Stimulated activated naive CD8-positive, alpha-beta T cell treated with anti-CD3 and anti-CD28 coated beads, Interleukin-15, Interleukin-2, amounts not matched to agents 100 U/mL and 50 U/mL, for 24 hours (primary cell): ENCODE measurements around the gene LIAS.
"Not testable (repeated sequence)": the region's sequence is repeated elsewhere in the genome, so short reads cannot be mapped to it uniquely, and the experiment has no call there.

Source experiments
- ATAC-seq: fragments of 150-1000 bp; cut with Tn5 transposase; one replicate; pipeline ENCODE4 v1.10.0; 2021
- DNase-seq: peaks from one replicate; pipeline ENCODE4 v3.0.0; 2021

LIAS gene

DNA sequence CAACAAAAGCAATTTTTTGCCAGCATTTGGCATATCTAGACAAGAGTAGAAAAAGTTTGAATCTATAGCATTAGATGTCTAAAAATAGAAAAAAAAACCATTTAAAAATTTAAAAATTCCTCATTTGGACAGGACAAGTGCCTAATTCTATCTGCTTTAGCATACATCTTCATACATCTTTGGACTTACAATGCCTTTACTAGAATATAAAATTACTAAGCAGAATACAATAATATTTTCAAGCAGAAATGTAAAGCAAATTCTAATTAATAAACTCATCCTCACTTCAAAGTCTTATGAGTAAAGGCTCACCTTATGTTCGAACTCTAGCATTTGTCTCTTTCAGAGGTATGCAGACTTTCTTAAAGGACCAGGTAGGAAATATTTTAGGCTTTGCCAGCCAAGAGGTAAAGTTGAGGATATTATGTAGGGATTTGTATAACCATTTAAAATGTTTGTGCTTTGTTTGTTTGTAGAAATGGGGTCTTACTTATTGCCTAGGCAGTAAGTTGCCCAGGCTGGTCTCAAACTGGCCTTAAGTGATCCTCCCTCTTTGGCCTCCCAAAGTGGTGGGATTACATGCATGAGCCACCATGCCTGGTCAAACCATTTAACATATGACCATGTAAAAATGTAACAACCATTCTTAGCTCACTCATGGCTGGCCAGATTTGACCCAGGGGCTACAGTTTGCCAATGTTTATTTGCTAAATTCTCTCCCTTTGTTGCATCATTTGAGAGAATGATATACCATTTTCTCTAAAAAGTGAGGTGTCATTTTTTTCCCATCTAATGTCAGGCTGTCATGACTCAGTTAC, 39.3 kb downstream of the LIAS start:
- DNase-seq = no peak
- ATAC-seq = no peak

DNA sequence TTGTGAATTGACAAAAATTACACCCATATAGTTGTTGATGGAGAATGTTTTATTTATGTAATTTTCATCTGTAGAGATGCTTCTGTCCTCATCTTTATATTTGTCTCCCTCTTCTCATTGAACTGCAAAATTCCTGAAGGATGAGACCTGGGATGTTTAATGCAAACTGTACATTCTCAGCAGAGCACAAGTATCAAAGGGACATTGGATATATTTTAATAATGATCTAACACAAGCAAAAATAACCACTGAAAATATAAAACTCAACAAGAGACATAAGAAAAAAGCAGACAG, 39.8 kb downstream of the LIAS start:
- DNase-seq (no peak), ATAC-seq (no peak)

DNA sequence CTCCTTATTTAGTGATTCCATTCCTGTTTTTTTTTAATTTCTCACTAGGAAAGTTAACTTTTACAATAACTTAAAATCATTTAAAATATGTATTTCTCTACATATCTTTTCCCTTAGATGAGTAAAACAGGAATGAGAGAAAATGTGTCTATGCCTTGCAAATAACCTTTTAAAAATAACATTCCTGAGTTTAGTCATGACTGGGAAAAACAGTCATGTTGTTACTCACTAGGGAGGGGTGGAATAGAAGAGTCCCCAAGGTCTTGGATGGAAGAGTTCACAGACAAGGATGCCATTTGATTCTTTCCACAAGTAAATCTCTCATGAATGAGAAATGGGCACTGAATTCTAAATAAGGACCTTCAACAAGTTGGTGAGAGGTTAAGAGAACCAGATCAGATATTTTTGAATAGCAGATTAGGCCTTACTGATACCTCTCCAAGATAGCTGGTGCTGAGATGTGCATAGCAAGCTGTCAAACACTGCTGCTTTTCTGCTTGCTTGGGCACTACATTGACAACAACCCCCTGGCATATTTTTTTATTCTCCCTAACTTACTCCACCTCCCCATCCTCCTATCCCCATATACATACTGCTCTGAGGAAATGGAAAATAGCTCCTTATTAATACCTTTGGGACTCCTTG, 43.3 kb downstream of the LIAS start:
- ATAC-seq (no peak), DNase-seq (no peak)

DNA sequence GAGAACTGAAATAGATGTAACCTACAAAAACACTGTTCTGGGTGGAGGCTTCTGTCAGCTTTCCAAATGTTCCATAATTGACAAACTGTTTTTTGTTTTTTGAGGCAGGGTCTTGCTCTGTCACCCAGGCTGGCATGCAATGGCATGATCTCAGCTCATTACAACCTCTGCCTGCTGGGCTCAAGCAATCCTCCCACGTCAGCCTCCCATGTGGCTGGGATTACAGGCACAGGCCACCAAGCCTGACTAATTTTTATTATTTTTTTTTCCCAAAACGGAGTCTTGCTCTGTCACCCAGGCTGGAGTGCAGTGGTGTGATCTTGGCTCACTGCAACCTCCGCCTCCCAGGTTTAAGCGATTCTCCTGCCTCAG, 43.8 kb downstream of the LIAS start:
- DNase-seq, ATAC-seq: not testable (repeated sequence)

DNA sequence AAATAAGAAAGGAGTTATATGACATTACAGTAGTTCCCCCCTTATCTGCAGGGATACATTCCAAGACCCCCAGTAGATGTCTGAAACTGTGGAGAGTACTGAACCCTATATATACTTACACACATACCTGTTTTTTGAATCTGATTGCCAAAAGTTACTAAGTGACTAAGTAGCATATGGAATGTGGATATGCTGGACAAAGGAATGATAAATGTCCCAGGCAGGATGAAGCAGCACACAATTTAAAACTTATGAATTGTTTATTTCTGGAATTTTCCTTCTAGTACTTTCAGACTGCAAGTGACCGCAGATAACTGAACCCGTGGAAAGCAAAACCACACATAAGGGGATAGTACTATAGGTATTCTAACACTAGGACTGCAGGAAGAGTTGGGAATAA, 45.7 kb downstream of the LIAS start:
- no peak for DNase-seq
- no peak for ATAC-seq

DNA sequence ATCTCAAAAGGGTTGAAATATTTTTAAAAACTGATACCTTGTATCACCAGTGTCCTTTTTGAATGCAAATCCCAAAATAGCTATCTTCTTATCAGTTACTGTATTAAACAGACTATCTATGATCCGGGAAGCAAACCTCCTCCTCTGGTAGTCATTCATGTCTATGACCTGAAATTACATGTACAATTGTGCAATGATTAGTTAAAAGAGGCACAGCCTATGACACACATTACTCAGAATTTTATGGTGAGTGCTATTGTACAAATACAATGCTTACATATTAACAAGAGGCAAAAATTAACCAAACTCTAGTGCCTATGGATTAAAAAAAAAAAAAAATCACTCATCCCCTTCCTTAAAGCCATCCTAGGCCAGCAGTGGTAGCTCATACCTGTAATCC, 46.7 kb downstream of the LIAS start:
- DNase-seq (no peak), ATAC-seq (no peak)

DNA sequence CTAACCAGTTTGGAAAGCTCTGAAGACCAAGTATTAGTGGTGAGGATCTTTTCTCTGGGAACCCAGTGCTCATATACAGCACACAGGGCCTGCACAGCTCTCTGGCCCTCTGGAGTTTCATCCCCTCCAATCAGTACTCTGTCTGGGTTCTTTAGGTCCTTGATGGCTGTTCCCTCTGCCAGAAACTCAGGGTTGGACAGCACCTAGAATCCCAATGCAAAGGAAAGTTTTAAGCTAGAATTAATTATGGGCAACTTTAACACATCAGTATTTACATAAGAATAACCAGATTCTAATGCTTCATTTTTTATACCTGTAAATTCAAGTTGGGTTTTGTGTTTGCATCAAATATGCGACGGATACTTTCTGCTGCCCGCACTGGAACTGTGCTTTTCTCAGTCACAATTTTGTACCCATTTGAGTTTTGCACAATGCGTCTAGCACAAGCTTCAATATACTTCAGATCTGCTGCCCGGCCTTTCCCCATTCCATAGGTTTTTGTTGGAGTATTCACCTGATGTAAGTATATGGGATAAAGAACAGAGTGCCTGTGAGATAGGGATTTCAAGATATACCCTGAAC, 51.6 kb downstream of the LIAS start:
- no peak for DNase-seq
- ATAC-seq = no peak

DNA sequence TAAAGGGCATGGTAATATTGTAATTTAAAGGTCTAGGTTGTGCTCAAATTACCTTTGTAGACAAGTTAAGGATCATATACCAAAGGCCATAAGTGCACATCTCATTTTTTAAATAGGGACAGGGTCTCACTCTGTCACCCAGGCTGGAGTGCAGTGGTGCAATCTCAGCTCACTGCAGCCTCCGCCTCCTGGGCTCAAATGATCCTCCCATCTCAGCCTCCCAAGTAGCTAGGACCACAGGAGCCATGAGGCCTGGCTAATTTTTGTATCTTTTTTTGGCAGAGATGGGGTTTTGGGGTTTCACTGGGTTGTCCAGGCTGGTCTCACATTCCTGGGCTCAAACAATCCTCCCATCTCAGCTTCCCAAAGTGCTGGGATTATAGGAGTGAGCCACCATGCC, 55.4 kb downstream of the LIAS start:
- not testable (repeated sequence) for ATAC-seq, DNase-seq

DNA sequence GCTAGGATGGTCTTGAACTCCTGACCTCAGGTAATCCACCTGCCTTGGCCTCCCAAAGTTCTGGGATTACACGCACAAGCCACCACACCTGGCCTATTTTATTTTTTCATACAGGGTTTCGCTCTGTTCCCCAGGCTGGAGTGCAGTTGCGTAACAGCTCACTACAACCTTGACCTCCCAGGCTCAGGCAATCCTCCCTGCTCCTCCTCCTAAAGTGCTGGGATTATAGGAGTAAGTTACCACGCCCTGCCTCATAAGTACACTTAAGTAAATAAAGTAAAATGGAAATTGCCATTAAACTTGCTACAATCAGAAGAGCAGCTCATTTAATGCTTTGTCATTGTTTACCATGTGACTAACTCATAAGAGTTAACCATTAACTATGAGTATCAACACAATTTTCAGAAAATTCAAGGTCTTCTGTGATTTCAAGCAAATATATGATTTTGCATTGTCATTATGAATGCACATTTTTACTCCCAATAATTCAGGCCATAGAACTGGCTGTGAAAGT, 56.1 kb downstream of the LIAS start:
- DNase-seq (no peak), ATAC-seq (no peak)

DNA sequence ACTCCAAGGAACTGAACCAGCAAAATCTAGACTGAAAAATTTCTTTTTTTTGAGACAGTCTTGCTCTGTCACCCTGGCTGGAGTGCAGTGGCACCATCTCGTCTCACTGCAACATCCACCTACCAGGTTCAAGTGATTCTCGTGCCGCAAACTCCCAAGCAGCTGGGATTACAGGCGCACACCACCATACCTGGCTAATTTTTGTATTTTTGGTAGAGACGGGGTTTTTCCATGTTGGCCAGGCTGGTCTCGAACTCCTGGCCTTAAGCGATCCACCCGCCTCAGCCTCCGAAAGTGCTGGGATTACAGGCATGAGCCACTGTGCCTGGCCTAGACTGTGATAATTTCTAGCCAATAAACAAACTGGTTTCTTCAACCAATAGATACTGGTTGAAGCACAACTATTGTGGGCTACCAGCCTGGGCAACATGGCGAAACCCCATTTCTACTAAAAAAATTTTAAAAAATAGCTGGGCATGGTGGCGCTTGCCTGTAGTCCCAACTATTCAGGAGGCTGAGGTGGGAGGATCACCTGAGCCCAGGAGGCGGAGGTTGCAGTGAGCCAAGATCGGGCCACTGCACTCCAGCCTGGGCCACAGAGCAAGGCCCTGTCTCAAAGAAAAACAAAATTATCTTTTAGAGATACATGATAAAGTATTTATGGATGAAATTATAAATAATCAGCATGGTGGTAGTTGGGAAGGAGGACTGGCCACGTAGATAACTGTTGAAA, 57.0 kb downstream of the LIAS start:
- ATAC-seq, DNase-seq: not testable (repeated sequence)

DNA sequence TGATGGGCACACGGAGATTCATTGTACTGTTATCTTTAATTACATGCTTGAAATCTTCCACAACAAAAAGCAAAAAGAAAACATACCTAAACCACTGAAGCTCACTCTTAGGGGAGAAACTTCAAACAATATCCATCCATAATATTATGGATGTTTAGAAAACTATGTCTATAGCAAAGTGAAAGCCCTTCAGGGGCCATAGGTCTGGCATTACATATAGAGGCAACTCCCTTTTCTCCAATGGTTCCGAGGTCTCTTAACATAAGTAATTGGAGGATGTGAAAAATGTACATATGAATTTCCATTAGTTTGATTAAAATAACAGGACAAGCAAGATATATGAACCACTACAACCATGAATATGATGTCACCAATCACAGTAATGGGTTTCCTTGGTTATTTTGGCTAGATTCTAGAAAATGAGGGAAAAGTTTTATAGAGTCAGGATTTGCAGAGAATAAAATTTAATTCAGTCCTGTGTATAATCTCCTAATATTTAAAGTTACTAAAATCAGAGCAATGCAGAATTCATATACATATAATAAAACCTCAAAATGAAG, 57.6 kb downstream of the LIAS start:
- DNase-seq (no peak), ATAC-seq (no peak)

DNA sequence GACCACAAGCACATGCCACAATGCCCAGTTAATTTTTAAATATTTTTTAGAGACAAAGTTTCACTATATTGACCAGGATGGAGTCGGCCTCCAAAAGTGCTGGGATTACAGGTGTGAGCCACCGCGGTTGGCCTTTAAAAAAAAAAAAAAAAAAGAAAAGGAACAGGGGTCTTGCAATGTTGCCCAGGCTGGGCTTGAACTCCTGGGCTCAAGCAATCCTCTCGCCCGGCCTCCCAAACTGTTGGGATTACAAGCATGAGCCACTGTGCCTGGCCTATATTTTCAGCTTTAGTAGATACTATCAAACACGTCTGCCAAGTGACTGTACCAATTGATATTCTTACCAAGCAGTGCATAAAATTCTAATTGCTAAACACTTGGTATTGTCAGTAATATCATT, 59.6 kb downstream of the LIAS start:
- DNase-seq = no peak
- no peak for ATAC-seq

DNA sequence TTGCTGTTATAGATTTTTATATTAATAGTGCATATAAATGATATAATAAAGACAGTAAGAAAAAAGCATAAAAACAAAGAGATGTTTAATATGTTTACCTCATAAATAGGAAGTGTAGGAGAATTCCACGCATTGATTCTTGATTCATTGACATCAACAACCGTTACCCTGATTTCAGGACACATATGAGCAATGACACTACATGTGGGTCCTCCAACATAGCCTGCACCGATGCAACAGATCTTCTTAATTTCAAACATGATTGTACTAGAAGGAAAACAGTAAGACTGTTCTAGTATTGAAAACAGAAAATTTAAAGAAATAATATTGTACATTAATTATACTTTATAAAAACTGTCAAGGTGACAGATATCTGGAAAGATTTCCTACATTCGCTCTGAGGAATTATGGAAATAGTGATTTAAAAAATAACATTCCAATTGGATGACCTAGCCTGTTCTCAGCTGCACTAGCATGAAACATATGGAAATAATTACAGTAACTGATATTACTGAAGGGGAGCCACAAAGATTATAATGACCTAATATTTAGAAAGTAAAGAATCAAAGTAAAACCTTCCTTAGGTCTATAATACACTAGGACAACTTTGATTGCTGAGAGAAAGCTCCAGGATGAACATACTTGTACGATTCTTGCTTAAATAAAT, 62.5 kb downstream of the LIAS start:
- ATAC-seq = no peak
- DNase-seq = no peak

DNA sequence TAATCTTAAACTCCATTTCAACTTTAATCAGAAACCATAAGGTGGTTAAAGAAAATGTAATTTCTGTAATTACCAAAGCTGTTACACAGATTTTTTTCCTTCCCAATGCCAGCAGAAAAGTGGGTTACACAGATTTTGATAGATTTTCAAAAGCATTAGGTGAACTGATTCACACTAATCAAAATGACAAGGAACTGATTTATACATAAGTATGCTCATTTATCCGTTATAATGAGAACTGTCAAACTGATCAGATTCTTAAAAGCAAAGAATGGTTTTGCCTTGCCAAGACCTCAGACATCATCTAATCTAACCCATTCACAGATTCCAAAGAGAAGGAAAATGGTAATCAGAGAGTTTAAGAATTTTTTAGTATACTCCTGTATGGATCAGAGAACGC, 63.2 kb downstream of the LIAS start:
- DNase-seq = no peak
- ATAC-seq = no peak

DNA sequence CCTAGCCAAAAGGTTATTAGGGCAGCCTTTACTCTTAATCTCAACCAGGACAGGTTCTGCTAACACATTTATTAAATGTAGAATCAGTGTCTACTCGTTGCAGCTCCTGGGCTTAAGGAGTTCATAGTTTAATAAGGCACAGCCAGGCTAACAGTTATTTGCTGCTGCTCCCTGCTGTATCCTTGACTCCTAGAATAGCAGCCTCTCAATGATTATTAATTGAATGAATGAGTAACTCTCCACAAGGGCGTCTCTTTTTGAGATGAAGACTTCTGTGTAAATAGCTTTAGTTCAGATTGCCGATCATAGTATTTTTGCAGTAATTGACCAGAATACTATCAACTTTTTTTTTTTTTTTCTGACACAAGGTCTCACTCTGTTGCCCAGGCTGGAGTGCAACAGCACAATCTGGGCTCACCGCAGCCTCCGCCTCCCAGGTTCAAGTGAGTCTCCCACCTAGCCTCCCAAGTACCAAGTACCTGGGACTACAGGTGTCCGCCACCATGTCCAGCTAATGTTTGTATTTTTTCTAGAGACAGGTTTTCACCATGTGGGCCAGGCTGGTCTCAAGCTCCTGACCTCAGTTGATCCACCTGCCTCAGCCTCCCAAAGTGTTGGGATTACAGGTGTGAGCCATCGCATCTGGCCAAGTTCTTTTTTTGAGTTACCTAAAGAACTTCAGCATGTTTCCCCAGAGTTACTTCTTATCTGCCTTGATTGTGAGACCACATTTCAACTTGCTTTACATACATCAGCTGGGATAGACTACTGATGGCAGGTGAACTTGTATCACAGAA, 65.5 kb downstream of the LIAS start:
- DNase-seq = no peak
- no peak for ATAC-seq

DNA sequence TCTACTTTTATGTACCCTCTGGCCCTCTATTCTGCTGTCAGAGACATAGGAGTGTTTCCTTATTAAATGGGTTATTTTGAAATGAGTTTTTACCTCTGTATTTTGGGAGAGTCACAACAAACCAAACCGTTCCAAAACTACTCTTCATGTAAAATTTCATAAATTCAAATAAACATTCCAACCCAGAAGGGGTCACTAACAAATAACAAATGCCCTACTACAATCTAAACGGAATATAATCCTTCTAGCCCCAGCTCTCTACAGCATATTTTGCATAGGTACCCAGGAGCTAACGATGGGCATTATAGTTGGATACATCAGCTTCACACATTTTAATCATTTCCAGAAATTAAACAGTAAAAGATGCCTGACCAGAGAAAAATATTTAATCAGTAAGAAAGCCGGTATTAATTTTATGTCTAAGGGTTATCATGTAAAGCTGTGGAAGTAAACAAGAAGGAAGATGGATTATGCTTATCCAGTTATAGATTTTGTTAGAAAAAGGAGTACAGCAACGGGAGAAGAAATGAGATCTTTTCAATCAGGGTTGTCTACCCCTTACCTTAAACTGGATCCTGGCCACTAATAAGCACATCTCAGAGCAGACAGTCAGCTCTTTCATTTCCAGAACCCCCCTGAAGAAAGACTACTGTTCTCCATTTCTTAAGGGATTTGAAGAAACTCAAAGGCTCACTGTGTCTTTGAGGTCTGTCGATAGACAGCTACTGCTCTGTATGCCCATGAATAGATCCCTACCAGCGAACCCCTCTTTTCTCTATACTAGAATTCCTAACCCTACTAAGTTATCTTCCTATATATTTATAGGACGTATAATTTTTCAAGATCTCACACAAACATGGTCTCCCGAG, 67.2 kb downstream of the LIAS start:
- ATAC-seq (no peak), DNase-seq (no peak)

DNA sequence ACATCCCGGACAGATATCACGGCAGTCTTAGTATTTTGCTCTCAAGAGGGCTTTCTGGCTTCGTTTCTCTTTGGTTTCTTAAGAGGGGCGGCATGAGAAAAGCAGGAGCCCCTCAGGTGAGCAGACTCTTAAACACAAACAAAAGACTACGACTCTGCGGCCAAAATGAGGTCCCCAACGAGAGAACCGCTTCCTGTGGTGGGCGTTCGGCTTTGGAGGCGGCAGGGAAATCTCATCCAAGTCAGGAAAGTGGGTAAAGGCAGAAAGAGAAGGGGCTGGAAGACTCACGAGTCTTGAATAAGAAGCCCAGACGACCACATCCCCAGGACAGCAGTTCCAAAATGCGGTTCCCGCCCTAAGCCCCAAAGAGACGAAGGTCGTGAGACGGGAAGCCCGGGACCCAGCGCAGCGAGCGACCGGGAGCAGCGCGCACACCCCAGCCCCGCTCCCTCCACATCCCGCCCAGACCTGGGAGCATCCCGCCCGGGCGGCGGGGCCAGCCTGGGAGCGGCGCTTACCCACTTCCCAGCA, 68.0 kb downstream of the LIAS start:
- DNase-seq (peak; percentile 50), ATAC-seq (peak; percentile 29)

DNA sequence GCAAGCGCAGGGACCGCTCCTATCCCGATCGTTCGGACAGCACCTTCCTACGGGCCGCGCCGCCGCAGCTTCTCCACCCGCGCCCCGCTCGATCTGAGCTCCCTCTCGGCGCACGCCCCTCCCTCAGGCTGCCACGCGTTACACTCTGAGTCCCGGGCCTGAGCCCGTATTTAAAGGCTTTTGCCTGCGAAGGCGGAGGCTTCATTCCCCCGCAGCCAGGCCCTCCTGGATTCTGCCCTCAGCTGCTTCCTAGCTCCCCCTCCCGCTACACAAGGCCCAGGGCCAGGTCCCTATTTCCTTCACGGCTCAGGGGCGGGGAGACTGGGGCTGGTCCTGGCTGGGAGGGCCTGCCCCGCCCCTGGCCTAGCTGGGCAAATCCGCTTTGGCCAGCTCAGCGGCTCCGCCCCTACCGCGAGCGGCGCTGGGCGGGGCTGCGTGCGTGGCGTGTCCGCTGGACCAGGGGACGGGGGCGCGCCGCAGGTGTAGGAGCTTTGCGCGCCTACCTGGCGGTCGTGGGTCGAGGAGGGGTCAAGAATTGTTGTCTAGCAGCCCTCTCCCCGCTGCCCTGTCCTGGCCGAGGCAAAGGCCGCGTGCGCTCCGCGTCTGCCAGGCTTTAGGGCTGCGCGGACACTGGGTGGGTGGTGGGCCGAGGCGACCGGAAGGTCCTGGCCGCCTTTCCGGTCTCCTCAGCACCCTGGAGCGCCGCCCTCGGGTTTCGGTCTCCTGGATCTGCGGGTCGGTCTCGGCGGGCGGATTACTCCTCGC, 68.6 kb downstream of the LIAS start, which contains the start of gene UGDH:
Gene UGDH, minus strand, starts transcription at position 144 of the 765 bp plus-strand sequence. CDS start 5,927 bp downstream, outside the sequence.
- ATAC-seq (peak; percentile 100), DNase-seq (peak; percentile 94)

DNA sequence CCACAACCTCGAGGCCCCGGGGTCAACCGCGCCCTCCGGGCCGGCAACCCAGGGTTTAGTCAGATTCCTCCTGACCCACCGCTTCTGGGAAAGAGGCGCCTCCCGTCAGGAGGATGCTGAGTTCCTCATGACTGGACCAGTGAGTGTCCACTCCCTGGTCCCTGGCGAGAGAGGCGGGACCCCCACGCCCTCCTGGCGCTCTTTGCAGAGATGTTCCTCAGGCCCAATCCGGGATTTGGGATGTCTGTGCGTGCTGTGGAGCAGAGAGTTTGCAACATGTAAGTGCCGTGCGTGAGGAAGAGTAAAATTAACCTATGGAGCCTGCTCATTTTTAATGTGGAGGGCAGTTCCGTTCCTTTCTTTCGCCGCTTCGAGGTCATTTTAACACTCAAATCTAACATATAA, 69.2 kb downstream of the LIAS start:
- DNase-seq = no peak
- no peak for ATAC-seq
